Right lobe of liver (tissue), 6 donors: ENCODE measurements around the gene ACSL3. TPM values are rescaled to one million over a fixed set of nuclear protein-coding genes. Genes with fewer than 3 reads are reported as not detected.
A peak's percentile ranks its signal among the peaks of the same experiment; 100 is the strongest.

Experiments
- ATAC-seq, 4 donors: fragments of 200-7000 bp; cut with Tn5 transposase; one replicate each; pipeline ENCODE4 v1.9.1; 2020; ENCODE audit warnings: mild to moderate bottlenecking in 4 of 4, moderate library complexity in 4 of 4
- DNase-seq, 3 donors: peaks; one replicate each; pipeline ENCODE4 v3.0.0-alpha.2; 2020
- H3K27ac ChIP-seq, 3 donors: fragments of 200-600 bp; one replicate each; pipeline ENCODE4 v1.8.0; 2022
- H3K27me3 ChIP-seq, 2 donors: fragments of 200-600 bp; one replicate each; pipeline ENCODE4 v1.8.0; 2022
- H3K36me3 ChIP-seq, 4 donors: fragments of 200-600 bp; sonication (generic) in 1 of 4; one replicate each; pipeline versions ENCODE4 v1.5.1 to v1.8.0; 2017 to 2022; ENCODE audit warnings: control low read depth in 1 of 4
- H3K4me1 ChIP-seq, 4 donors: fragments of 200-600 bp; sonication (generic) in 1 of 4; one replicate each; pipeline versions ENCODE4 v1.5.1 to v1.8.0; 2017 to 2022; ENCODE audit warnings: control low read depth in 1 of 4
- H3K4me3 ChIP-seq, 3 donors: fragments of 200-600 bp; one replicate each; pipeline ENCODE4 v1.8.0; 2022
- H3K9me3 ChIP-seq, 4 donors: fragments of 200-600 bp; sonication (generic) in 1 of 4; one replicate each; pipeline versions ENCODE4 v1.5.1 to v1.8.0; 2017 to 2022; ENCODE audit warnings: control low read depth in 1 of 4
- POLR2A ChIP-seq: fragments of 450-650 bp; IDR thresholded peaks from one replicate; pipeline ENCODE4 v1.6.1; 2017; ENCODE audit warnings: antibody characterized with exemption, mild to moderate bottlenecking
- WGBS: methylation state at CpG from one replicate; pipeline ENCODE4 v1.1.6; 2018; ENCODE audit warnings: low coverage, low lambda C conversion rate; ENCODE audit not compliant: insufficient coverage; ENCODE audit errors: missing lambda C conversion rate; 5-methylcytosine and 5-hydroxymethylcytosine counted together
- intact Hi-C, 2 donors: fragments of 100-400 bp; cut with DNase I; formaldehyde crosslinking; loops; one replicate each; pipeline versions ENCODE4 v1.11.2 to v1.14.1; 2022
- total RNA-seq, 6 experiments: library from RNA; depleted of rRNA in 2 of 6; stranded (reverse); fragments of >200 nt in 2 of 6; fragmentation: NEBNext Ultra II Directional in 3 of 6; extraction: Animal tissue kit (Norgen Biotek cat#: 25700) in 3 of 6; gene quantifications; one replicate each; pipeline versions ENCODE4 v1.1.0 to v1.2.4, GENCODE V29; 2016 to 2023
- TF ChIP-seq, protein P1 (sequence below), 4 donors: fragments of 200-600 bp in 3 of 4; fragments of 450-650 bp in 1 of 4; IDR thresholded peaks; one replicate each; pipeline versions ENCODE4 v1.5.1 to v1.8.0; 2016 to 2022; ENCODE audit warnings: antibody characterized with exemption in 4 of 4, mild to moderate bottlenecking in 2 of 4
- donor health status: DM: no; HTN: yes; CAD: no.
- donor health status: DM: no; HTN: no; CAD: no.
- donor health status: DM: no; HTN: no; CAD: no.
- donor health status: DM: no; HTN: yes; CAD: no.
- donor health status: DM: no; HTN: yes; CAD: no.

Gene ACSL3
- total RNA-seq, 6 experiments from 2014 or later = 31.1 to 73.0 (median 49.9) TPM

DNA sequence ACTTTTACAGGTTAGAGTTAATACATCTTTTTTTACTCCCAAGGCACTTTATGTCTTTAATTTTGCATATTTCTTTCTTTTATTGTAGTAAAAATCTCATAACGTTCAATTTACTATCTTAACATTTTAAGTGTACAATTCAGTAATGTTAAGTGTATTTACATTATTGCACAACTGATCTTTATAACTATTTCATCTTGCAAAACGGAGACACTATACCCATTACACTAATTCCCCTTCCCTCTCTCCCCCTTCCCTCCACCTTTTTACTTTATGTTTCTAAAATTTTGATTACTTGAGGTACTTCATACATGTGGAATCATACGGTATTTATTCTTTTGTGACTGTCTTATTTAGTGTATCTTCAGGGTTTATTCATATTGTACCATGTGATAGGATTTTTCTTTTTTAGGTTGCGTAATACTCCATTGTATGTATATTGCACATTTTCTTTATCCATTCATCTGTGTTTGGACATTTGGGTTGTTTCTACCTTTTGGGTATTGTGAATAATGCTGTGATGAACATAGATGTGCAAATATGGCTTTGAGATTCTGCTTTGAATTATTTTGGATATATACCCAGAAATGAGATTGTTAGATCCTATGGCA, 75.0 kb downstream of the ACSL3 start:
- no peaks in the 10 kb centered on the region for H3K27me3 ChIP-seq
- ATAC-seq (no peak), DNase-seq (no peak)
- no peaks in the 10 kb centered on the region for H3K4me1 ChIP-seq
- TF ChIP-seq, protein P1, sequence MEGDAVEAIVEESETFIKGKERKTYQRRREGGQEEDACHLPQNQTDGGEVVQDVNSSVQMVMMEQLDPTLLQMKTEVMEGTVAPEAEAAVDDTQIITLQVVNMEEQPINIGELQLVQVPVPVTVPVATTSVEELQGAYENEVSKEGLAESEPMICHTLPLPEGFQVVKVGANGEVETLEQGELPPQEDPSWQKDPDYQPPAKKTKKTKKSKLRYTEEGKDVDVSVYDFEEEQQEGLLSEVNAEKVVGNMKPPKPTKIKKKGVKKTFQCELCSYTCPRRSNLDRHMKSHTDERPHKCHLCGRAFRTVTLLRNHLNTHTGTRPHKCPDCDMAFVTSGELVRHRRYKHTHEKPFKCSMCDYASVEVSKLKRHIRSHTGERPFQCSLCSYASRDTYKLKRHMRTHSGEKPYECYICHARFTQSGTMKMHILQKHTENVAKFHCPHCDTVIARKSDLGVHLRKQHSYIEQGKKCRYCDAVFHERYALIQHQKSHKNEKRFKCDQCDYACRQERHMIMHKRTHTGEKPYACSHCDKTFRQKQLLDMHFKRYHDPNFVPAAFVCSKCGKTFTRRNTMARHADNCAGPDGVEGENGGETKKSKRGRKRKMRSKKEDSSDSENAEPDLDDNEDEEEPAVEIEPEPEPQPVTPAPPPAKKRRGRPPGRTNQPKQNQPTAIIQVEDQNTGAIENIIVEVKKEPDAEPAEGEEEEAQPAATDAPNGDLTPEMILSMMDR (IDR thresholded peaks at IDR 0.05) = no peak
- no peak for TF ChIP-seq POLR2A
- peaks cover 0 to 44% (median 13%) of the 10 kb centered on the region in 4 donors for H3K36me3 ChIP-seq
- no peak overlapping the region for H3K4me3 ChIP-seq
- WGBS = 69% methylated on average over 4 of the region's 4 CpGs
- no peaks in the 10 kb centered on the region for H3K9me3 ChIP-seq
- intact Hi-C loops = no loop called here
- no peak overlapping the region for H3K27ac ChIP-seq

DNA sequence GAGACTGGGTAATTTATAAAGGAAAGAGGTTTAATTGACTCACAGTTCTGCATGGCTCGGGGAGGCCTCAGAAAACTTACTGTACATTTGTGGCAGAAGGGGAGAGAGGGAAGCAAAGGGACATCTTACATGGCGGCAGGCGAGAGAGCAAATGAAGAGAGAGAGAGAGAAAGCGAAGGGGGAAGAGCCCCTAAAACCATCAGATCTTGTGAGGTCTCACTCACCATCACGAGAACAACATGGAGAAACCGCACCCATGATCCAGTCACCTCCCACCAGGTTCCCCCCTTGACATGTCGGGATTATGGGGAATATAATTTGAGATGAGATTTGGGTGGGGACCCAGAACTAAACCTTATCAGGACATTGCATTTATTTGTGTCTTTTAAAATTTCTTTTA, 75.9 kb downstream of the ACSL3 start:
- TF ChIP-seq, protein P1 (IDR thresholded peaks at IDR 0.05) = no peak
- TF ChIP-seq POLR2A = no peak
- Histone ChIP-seq H3K36me3 (peaks cover 0 to 44% (median 13%) of the 10 kb centered on the region in 4 donors), H3K9me3 (no peaks in the 10 kb centered on the region), H3K4me3 (no peak overlapping the region), H3K27ac (no peak overlapping the region), H3K27me3 (no peaks in the 10 kb centered on the region), H3K4me1 (no peaks in the 10 kb centered on the region)
- intact Hi-C loops = no loop called here
- 98% methylated on average over 6 of the region's 7 CpGs for WGBS
- ATAC-seq = no peak
- DNase-seq = no peak

DNA sequence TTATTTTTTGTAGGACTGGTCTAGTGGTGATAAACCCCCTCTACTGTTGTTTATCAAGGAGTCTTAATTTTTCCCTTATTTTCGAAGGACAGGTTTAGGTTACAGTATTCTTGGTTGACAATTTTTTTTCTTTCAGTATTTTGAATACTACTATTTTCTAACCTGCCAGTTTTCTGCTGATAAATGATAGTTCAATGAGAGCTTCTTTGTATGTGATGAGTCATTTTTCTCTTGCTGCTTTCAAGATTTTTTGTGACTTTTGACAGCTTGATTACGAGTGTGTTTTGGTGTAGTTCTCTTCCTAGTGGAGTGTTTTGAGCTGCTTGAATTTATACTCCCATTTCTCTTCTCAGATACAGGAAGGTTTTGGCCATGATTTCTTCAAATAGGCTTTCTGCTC, 77.5 kb downstream of the ACSL3 start:
- Histone ChIP-seq H3K9me3 (no peaks in the 10 kb centered on the region), H3K27me3 (no peaks in the 10 kb centered on the region), H3K4me1 (no peaks in the 10 kb centered on the region), H3K27ac (no peak overlapping the region), H3K36me3 (peaks cover 0 to 37% (median 8%) of the 10 kb centered on the region in 4 donors), H3K4me3 (no peak overlapping the region)
- DNase-seq (no peak), ATAC-seq (no peak)
- intact Hi-C loops = no loop called here
- TF ChIP-seq, protein P1 (IDR thresholded peaks at IDR 0.05) = no peak
- TF ChIP-seq POLR2A = no peak
- 90% methylated on average over 1 of the region's 2 CpGs for WGBS

DNA sequence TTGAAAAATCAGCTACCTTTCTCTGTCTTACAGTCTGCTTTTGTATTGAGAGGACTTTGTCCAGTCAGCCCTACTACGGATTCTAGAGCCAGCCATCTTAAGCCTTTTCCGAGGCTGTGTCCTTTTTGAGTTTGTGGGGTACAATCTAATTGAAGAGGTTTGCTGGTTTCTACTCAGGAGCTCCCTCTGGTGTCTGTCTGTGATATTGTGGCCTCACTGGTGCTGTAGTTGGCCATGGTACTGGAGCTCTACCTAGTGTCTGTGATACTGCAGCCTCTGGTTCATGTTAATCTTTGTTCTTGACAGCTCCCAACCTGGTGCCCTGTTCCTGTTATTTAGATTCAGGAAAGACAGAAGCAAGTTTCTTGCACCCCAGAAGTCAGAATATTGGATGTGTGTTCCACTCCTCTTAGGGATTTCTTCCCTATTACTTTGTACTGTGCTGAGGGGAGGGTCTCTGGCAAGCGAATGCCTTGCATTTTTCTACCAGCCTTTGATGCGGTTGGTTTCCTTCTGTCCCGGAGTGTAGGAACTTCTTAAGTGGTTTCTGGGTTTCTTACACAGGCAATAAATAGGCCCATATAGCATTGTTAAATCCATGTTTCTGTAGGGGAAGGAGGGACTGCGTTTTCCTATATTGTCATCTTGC, 78.5 kb downstream of the ACSL3 start:
- DNase-seq (peak in 1 of 3 donors; percentile 56), ATAC-seq (peak; percentile 96 to 97 (median 97))
- Histone ChIP-seq H3K4me1 (no peaks in the 10 kb centered on the region), H3K27me3 (no peaks in the 10 kb centered on the region), H3K36me3 (peaks cover 0 to 27% (median 4%) of the 10 kb centered on the region in 4 donors), H3K4me3 (no peak overlapping the region), H3K27ac (no peak overlapping the region), H3K9me3 (no peaks in the 10 kb centered on the region)
- intact Hi-C loops = no loop called here
- 64% methylated on average over 6 of the region's 6 CpGs for WGBS
- no peak for TF ChIP-seq POLR2A
- TF ChIP-seq, protein P1 (IDR thresholded peaks at IDR 0.05) = peak; percentile 64 to 79 (median 73)
